HG02884 (cell line): ENCODE data around the gene RUNDC1.

Experiments used
- ATAC-seq: cut with Tn5 transposase; IDR thresholded peaks from one replicate; pipeline ENCODE4 v1.9.1; 2021; ENCODE audit warnings: mild to moderate bottlenecking, moderate library complexity; ENCODE audit not compliant: unreplicated experiment

The RUNDC1 gene

GRCh38 chr17:43018008-43018853, 37.9 kb downstream of the RUNDC1 start:
- no peak for ATAC-seq

- ATAC-seq: no peak
Observed at GRCh38 chr17:43018932-43019331, 38.6 kb downstream of the RUNDC1 start.

GRCh38 chr17:43019418-43019817, 39.1 kb downstream of the RUNDC1 start:
- ATAC-seq: no peak

GRCh38 chr17:43020030-43020621, 39.8 kb downstream of the RUNDC1 start:
- ATAC-seq: no peak

- ATAC-seq: no peak
Observed at GRCh38 chr17:43020789-43021740, 40.7 kb downstream of the RUNDC1 start.

GRCh38 chr17:43021741-43022512, 41.6 kb downstream of the RUNDC1 start, which contains the start of gene VAT1:
Gene VAT1 (minus strand): TSS chr17:43022385. CDS start chr17:43022322, 63 bp downstream.
- no peak for ATAC-seq

GRCh38 chr17:43024407-43025289, 44.3 kb downstream of the RUNDC1 start, which contains the start of gene RND2:
Gene RND2 (plus strand): TSS chr17:43025231. CDS start chr17:43025348, 117 bp downstream.
- no peak for ATAC-seq

- no peak for ATAC-seq
Observed at GRCh38 chr17:43025290-43025657, 44.9 kb downstream of the RUNDC1 start.

GRCh38 chr17:43025766-43026537, 45.6 kb downstream of the RUNDC1 start:
- no peak for ATAC-seq

GRCh38 chr17:43026595-43026994, 46.2 kb downstream of the RUNDC1 start:
- ATAC-seq: no peak

- ATAC-seq: no peak
Observed at GRCh38 chr17:43027091-43028032, 47.0 kb downstream of the RUNDC1 start.

GRCh38 chr17:43028221-43028861, 48.0 kb downstream of the RUNDC1 start:
- no peak for ATAC-seq

- no peak for ATAC-seq
Observed at GRCh38 chr17:43030137-43030767, 49.9 kb downstream of the RUNDC1 start.

GRCh38 chr17:43031666-43032065, 51.3 kb downstream of the RUNDC1 start:
- ATAC-seq: no peak

GRCh38 chr17:43033948-43034881, 53.9 kb downstream of the RUNDC1 start:
- no peak for ATAC-seq
